Measurements from ENCODE around the gene DIAPH2.

GRCh38 chrX:97330151-97330550, 645.5 kb downstream of the DIAPH2 start:
- TF ChIP-seq POLR2A (IDR thresholded peaks at IDR 0.05) (no peak), CTCF (IDR thresholded peaks at IDR 0.05) (no peak), EP300 (IDR thresholded peaks at IDR 0.05) (no peak)
